OCI-LY7 (cell line): ENCODE measurements around the gene NCOA3. TPM values are rescaled to one million over a fixed set of nuclear protein-coding genes. Genes with fewer than 3 reads are reported as not detected.

Experiments used
- BruUV-seq: library from RNA; stranded (reverse); fragments of 400-500 nt; replicated peaks from 2 replicates; lab custom pipeline; 2021; lab: Mats Ljungman, UMichigan
- CTCF ChIA-PET: fragments of 300-600 bp; sonication (Branson Sonifier 250); formaldehyde crosslinking; loops from one replicate; lab custom pipeline; 2022; ENCODE audit warnings: antibody characterized with exemption; ENCODE audit not compliant: unreplicated experiment; lab: Charles Lee
- POLR2A ChIA-PET: fragments of 300-600 bp; sonication (Branson Sonifier 250); formaldehyde crosslinking; loops from one replicate; lab custom pipeline; 2022; ENCODE audit warnings: antibody characterized with exemption; lab: Charles Lee
- DNase-seq: peaks from one replicate; pipeline ENCODE4 v3.0.0-alpha.2; 2015; ENCODE audit warnings: low spot score
- H2AFZ ChIP-seq: fragments of 200-600 bp; sonication (generic), shearing (Covaris generic); 2 replicates; pipeline ENCODE4 v1.6.1; 2014; ENCODE audit warnings: mild to moderate bottlenecking, antibody characterized with exemption, low read length, moderate library complexity
- H3K27ac ChIP-seq: fragments of 200-600 bp; sonication (generic); 2 replicates; pipeline ENCODE4 v1.5.1; 2014; ENCODE audit warnings: mixed run types, low read depth, mild to moderate bottlenecking, moderate library complexity, low read length, inconsistent platforms; ENCODE audit not compliant: poor library complexity, severe bottlenecking
- H3K36me3 ChIP-seq: fragments of 200-600 bp; sonication (generic); 2 replicates; pipeline ENCODE4 v1.6.1; 2014; ENCODE audit warnings: mild to moderate bottlenecking, antibody characterized with exemption, low read length, moderate library complexity, mixed read lengths; ENCODE audit not compliant: insufficient read depth
- H3K4me1 ChIP-seq: fragments of 200-600 bp; sonication (generic); 2 replicates; pipeline ENCODE4 v1.5.1; 2014; ENCODE audit warnings: mild to moderate bottlenecking, low read length; ENCODE audit not compliant: insufficient read depth, poor library complexity, severe bottlenecking
- H3K4me2 ChIP-seq: fragments of 200-600 bp; sonication (generic); 2 replicates; pipeline ENCODE4 v1.6.1; 2014; ENCODE audit warnings: mild to moderate bottlenecking, low read length
- H3K4me3 ChIP-seq: fragments of 200-600 bp; sonication (generic); 2 replicates; pipeline ENCODE4 v1.5.1; 2014; ENCODE audit warnings: mild to moderate bottlenecking, low read depth, low read length; ENCODE audit not compliant: poor library complexity, severe bottlenecking
- H3K79me2 ChIP-seq: fragments of 200-600 bp; sonication (generic); 2 replicates; pipeline ENCODE4 v1.6.1; 2016; ENCODE audit warnings: low read depth, mild to moderate bottlenecking, low read length, moderate library complexity, mixed read lengths; ENCODE audit not compliant: insufficient read depth
- H3K9me2 ChIP-seq: fragments of 200-600 bp; sonication (generic); 2 replicates; pipeline ENCODE4 v1.6.1; 2016; ENCODE audit warnings: mild to moderate bottlenecking, low read length, mixed read lengths; ENCODE audit not compliant: insufficient read depth
- H3K9me3 ChIP-seq: fragments of 200-600 bp; sonication (generic); 2 replicates; pipeline ENCODE4 v1.6.1; 2014; ENCODE audit warnings: mild to moderate bottlenecking, mixed run types, low read length, mixed read lengths
- H4K20me1 ChIP-seq: fragments of 200-600 bp; sonication (generic); 2 replicates; pipeline ENCODE4 v1.6.1; 2014; ENCODE audit warnings: mild to moderate bottlenecking, antibody characterized with exemption, low read length, moderate library complexity, mixed read lengths; ENCODE audit not compliant: insufficient read depth
- EZH2phosphoT487 ChIP-seq: fragments of 200-600 bp; sonication (generic); IDR thresholded peaks from 2 replicates; pipeline ENCODE4 v1.6.1; 2018; ENCODE audit warnings: low read depth, borderline replicate concordance, mild to moderate bottlenecking, mixed run types, antibody characterized with exemption, low read length, moderate library complexity, mixed read lengths
- intact Hi-C: fragments of 100-400 bp; cut with micrococcal nuclease; formaldehyde crosslinking; loops from one replicate; pipeline ENCODE4 v1.10.0; 2022; ENCODE audit not compliant: unreplicated experiment
- total RNA-seq, 2 experiments: library from RNA; depleted of rRNA in 1 of 2; stranded (reverse); fragments of >200 nt in 1 of 2; shearing (Covaris generic) in 1 of 2; gene quantifications; 2 replicates each; pipeline ENCODE4 v1.2.3, GENCODE V29; 2014 to 2022
- TF ChIP-seq, protein P1 (sequence below): fragments of 200-600 bp; sonication (generic); conservative IDR thresholded peaks from 2 replicates; pipeline ENCODE4 v1.5.1; 2014; ENCODE audit warnings: mild to moderate bottlenecking, antibody characterized with exemption, low read length, moderate library complexity, mixed read lengths

The NCOA3 gene
- total RNA-seq, 2 experiments from 2014 or later, result 50.5 to 75.6 TPM

- H3K27ac ChIP-seq, result peak overlapping the region; percentile 98
Measured at GRCh38 chr20:47489448-47489872, 12.2 kb upstream of the NCOA3 start.

DNA sequence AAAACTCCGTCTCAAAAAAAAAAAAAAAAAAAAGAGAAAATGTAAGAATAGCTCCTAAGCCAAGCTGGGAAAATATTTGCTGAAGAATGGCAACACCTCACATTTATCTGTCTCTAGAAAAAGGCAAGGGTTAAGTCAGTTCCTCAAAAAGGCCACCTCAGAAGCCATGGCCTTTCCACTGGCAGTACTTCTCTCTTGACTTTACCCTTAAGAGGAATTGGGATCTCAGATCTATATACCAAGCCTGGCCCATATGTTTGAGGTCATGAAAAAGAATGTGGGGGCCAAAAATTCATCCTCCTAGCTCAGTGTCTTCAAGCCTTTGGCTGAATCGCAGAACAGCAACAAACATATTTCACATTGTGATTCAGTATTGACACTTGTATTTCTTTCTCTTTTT, 10.9 kb upstream of the NCOA3 start:
- H3K4me1 ChIP-seq, result peaks cover 86% of the 10 kb centered on the region
- H3K9me3 ChIP-seq, result no peaks in the 10 kb centered on the region
- TF ChIP-seq EZH2phosphoT487, result no peak
- TF ChIP-seq, protein P1, sequence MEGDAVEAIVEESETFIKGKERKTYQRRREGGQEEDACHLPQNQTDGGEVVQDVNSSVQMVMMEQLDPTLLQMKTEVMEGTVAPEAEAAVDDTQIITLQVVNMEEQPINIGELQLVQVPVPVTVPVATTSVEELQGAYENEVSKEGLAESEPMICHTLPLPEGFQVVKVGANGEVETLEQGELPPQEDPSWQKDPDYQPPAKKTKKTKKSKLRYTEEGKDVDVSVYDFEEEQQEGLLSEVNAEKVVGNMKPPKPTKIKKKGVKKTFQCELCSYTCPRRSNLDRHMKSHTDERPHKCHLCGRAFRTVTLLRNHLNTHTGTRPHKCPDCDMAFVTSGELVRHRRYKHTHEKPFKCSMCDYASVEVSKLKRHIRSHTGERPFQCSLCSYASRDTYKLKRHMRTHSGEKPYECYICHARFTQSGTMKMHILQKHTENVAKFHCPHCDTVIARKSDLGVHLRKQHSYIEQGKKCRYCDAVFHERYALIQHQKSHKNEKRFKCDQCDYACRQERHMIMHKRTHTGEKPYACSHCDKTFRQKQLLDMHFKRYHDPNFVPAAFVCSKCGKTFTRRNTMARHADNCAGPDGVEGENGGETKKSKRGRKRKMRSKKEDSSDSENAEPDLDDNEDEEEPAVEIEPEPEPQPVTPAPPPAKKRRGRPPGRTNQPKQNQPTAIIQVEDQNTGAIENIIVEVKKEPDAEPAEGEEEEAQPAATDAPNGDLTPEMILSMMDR, result no peak
- DNase-seq, result no peak
- intact Hi-C loops, result no loop called here
- no peaks in the 10 kb centered on the region for H3K9me2 ChIP-seq
- H2AFZ ChIP-seq, result peak overlapping the region; percentile 19; the same call in 1 of the 2 replicates
- H3K79me2 ChIP-seq, result no peaks in the 10 kb centered on the region
- H4K20me1 ChIP-seq, result no peaks in the 10 kb centered on the region
- BruUV-seq, result no TSS peak
- no peak overlapping the region for H3K4me3 ChIP-seq
- no peaks in the 10 kb centered on the region for H3K36me3 ChIP-seq
- H3K4me2 ChIP-seq, result peak overlapping the region; percentile 20; the same call in 1 of the 2 replicates
- CTCF ChIA-PET, result no interaction called here
- H3K27ac ChIP-seq, result peak overlapping the region; percentile 27
- POLR2A ChIA-PET, result interaction anchor here (0.7 to 4.0 kb wide), 5 partner anchors 12 to 124 kb away, joined by 3 to 47 read pairs (median 4); partner anchors contain the start of gene NCOA3

More at GRCh38 chr20:47489448-47489872, 12.2 kb upstream of the NCOA3 start:
- no peaks in the 10 kb centered on the region for H4K20me1 ChIP-seq
- H3K79me2 ChIP-seq, result no peaks in the 10 kb centered on the region
- TF ChIP-seq, protein P1, result no peak
- no peak for TF ChIP-seq EZH2phosphoT487
- intact Hi-C loops, result loop anchor here (5.0 kb wide), 1 partner anchor 57 kb away; no protein-coding TSS in a partner anchor
- POLR2A ChIA-PET, result interaction anchor here (0.6 to 1.3 kb wide), 3 partner anchors 20 to 51 kb away, joined by 3 to 4 read pairs (median 3); no protein-coding TSS in a partner anchor
- H2AFZ ChIP-seq, result peak overlapping the region; percentile 42; the same call in 1 of the 2 replicates
- no peaks in the 10 kb centered on the region for H3K36me3 ChIP-seq
- BruUV-seq, result no TSS peak
- no peaks in the 10 kb centered on the region for H3K9me3 ChIP-seq
- CTCF ChIA-PET, result no interaction called here
- peak overlapping the region; percentile 34 for H3K4me2 ChIP-seq
- H3K4me1 ChIP-seq, result peaks cover 97% of the 10 kb centered on the region
- no peaks in the 10 kb centered on the region for H3K9me2 ChIP-seq
- no peak overlapping the region for H3K4me3 ChIP-seq
- peak; percentile 81 for DNase-seq

DNA sequence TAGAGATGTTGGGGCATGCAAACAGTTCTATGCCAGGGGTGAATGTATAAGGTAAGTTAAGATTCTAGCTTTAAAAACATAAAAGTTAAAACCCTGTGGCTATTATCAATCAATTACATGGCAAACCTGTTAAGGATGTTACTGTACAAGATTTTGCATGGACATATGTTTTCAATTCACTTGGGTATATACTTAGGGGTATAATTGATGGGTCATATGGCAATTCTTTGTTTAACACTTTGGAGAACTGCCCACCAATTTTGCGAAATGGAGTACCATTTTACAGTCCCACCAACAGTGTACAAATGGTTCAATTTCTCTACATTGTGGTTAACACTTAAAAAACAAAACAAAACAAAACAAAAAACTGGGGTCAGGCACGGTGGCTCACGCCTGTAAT, 9.4 kb upstream of the NCOA3 start:
- POLR2A ChIA-PET, result interaction anchor here (0.6 to 4.0 kb wide), 5 partner anchors 10 to 81 kb away, joined by 3 to 47 read pairs (median 4); partner anchors contain the start of gene NCOA3
- H3K9me3 ChIP-seq, result no peaks in the 10 kb centered on the region
- peak overlapping the region; percentile 9 for H3K27ac ChIP-seq
- H3K79me2 ChIP-seq, result no peaks in the 10 kb centered on the region
- CTCF ChIA-PET, result no interaction called here
- intact Hi-C loops, result no loop called here
- no peaks in the 10 kb centered on the region for H3K36me3 ChIP-seq
- TF ChIP-seq, protein P1, result no peak
- TF ChIP-seq EZH2phosphoT487, result no peak
- H3K4me3 ChIP-seq, result no peak overlapping the region
- no peak overlapping the region for H2AFZ ChIP-seq
- BruUV-seq, result no TSS peak
- H3K9me2 ChIP-seq, result no peaks in the 10 kb centered on the region
- no peak for DNase-seq
- H3K4me1 ChIP-seq, result peaks cover 80% of the 10 kb centered on the region
- H3K4me2 ChIP-seq, result no peak overlapping the region
- H4K20me1 ChIP-seq, result no peaks in the 10 kb centered on the region
